HG02840 (cell line): Measurements from ENCODE around the gene TULP4.
"Not testable (repeated sequence)": the region's sequence is repeated elsewhere in the genome, so short reads cannot be mapped to it uniquely, and the experiment has no call there.

Experiments
- ATAC-seq: cut with Tn5 transposase; IDR thresholded peaks from one replicate; pipeline ENCODE4 v1.9.1; 2021; ENCODE audit warnings: mild to moderate bottlenecking, moderate library complexity, moderate number of reproducible peaks; ENCODE audit not compliant: unreplicated experiment, low FRiP score

TULP4 gene

GRCh38 chr6:158543606-158544185 lies 231.4 kb downstream of the TULP4 start:
- ATAC-seq = no peak

- no peak for ATAC-seq
Measured at GRCh38 chr6:158544428-158544827, 232.2 kb downstream of the TULP4 start.

GRCh38 chr6:158545043-158545966 lies 233.0 kb downstream of the TULP4 start:
- ATAC-seq = no peak

GRCh38 chr6:158548418-158549161 lies 236.3 kb downstream of the TULP4 start:
- no peak for ATAC-seq

GRCh38 chr6:158552055-158552795 lies 240.0 kb downstream of the TULP4 start:
- no peak for ATAC-seq

GRCh38 chr6:158552796-158553138 lies 240.5 kb downstream of the TULP4 start:
- no peak for ATAC-seq

- ATAC-seq = no peak
Measured at GRCh38 chr6:158554611-158555361, 242.5 kb downstream of the TULP4 start.

GRCh38 chr6:158556113-158556512 lies 243.8 kb downstream of the TULP4 start:
- no peak for ATAC-seq

GRCh38 chr6:158557110-158557509 lies 244.8 kb downstream of the TULP4 start:
- ATAC-seq = not testable (repeated sequence)

GRCh38 chr6:158557927-158558326 lies 245.7 kb downstream of the TULP4 start:
- no peak for ATAC-seq

GRCh38 chr6:158558415-158559306 lies 246.4 kb downstream of the TULP4 start:
- no peak for ATAC-seq

- ATAC-seq = no peak
Measured at GRCh38 chr6:158559338-158559894, 247.2 kb downstream of the TULP4 start.

GRCh38 chr6:158559895-158560835 lies 247.9 kb downstream of the TULP4 start, which contains the start of gene TMEM181:
Gene TMEM181, plus strand, starts transcription at chr6:158560091. Its CDS starts 134 bp downstream, at chr6:158560225.
- ATAC-seq = peak; percentile 80

GRCh38 chr6:158560836-158561320 lies 248.6 kb downstream of the TULP4 start:
- ATAC-seq = no peak
